Urinary bladder (tissue), 4 donors: ENCODE measurements around the gene DTNBP1. TPM values are rescaled to one million over a fixed set of nuclear protein-coding genes. Genes with fewer than 3 reads are reported as not detected.

Experiments
- DNase-seq: peaks from one replicate; pipeline ENCODE4 v3.0.0-alpha.2; 2015; ENCODE audit errors: extremely low spot score
- H3K27ac ChIP-seq: one replicate; pipeline ENCODE4 v1.5.1; 2013; ENCODE audit warnings: low read depth, mild to moderate bottlenecking, moderate library complexity
- H3K36me3 ChIP-seq: one replicate; pipeline ENCODE4 v1.6.1; 2013; ENCODE audit warnings: mild to moderate bottlenecking, moderate library complexity; ENCODE audit not compliant: insufficient read depth
- H3K4me1 ChIP-seq: one replicate; pipeline ENCODE4 v1.6.1; 2013; ENCODE audit warnings: mild to moderate bottlenecking, moderate library complexity; ENCODE audit not compliant: insufficient read depth
- H3K4me3 ChIP-seq: one replicate; pipeline ENCODE4 v1.5.1; 2013; ENCODE audit warnings: low read depth, low read length
- WGBS: extraction: QIAGEN DNeasy Blood & Tissue Kit; methylation state at CpG from one replicate; pipeline ENCODE4 v1.1.7; 2013; 5-methylcytosine and 5-hydroxymethylcytosine counted together
- polyA plus RNA-seq: library from polyadenylated mRNA; stranded (reverse); fragments of 200-250 nt; gene quantifications from one replicate; pipeline ENCODE4 v1.2.3, GENCODE V29; 2013
- total RNA-seq: library from RNA; depleted of rRNA; stranded (reverse); fragments of >200 nt; gene quantifications from one replicate; pipeline ENCODE4 v1.2.3, GENCODE V29; 2014
- donor health status: healthy with polysubstance abuse.
- donor health status: healthy.

Gene DTNBP1
- total and polyA plus RNA-seq, 2 donors, result 5.0 to 23.3 TPM

GRCh38 chr6:15485936-15486335 is 176.9 kb downstream of the DTNBP1 start:
- Histone ChIP-seq H3K27ac (no peak overlapping the region), H3K4me3 (no peak overlapping the region), H3K4me1 (no peaks in the 10 kb centered on the region), H3K36me3 (no peaks in the 10 kb centered on the region)
- 78% methylated on average over 2 of the region's 2 CpGs for WGBS
- DNase-seq, result no peak

- Histone ChIP-seq H3K4me3 (no peak overlapping the region), H3K36me3 (no peaks in the 10 kb centered on the region), H3K4me1 (no peaks in the 10 kb centered on the region), H3K27ac (no peak overlapping the region)
- 96% methylated on average over 4 of the region's 4 CpGs for WGBS
- no peak for DNase-seq
Measured at GRCh38 chr6:15484821-15485220, 178.0 kb downstream of the DTNBP1 start.

GRCh38 chr6:15484140-15484539 is 178.7 kb downstream of the DTNBP1 start:
- WGBS, result 93% methylated on average over 3 of the region's 3 CpGs
- no peaks in the 10 kb centered on the region for H3K36me3 ChIP-seq
- no peak for DNase-seq
- H3K4me1 ChIP-seq, result no peaks in the 10 kb centered on the region
- H3K27ac ChIP-seq, result no peak overlapping the region
- no peak overlapping the region for H3K4me3 ChIP-seq

- H3K27ac ChIP-seq, result no peak overlapping the region
- H3K4me3 ChIP-seq, result no peak overlapping the region
- H3K4me1 ChIP-seq, result no peaks in the 10 kb centered on the region
- no peak for DNase-seq
- H3K36me3 ChIP-seq, result no peaks in the 10 kb centered on the region
- WGBS, result 95% methylated on average over 1 of the region's 1 CpG
Measured at GRCh38 chr6:15483060-15483459, 179.8 kb downstream of the DTNBP1 start.

GRCh38 chr6:15481390-15482291 is 181.2 kb downstream of the DTNBP1 start:
- Histone ChIP-seq H3K4me1 (no peaks in the 10 kb centered on the region), H3K27ac (no peak overlapping the region), H3K36me3 (no peaks in the 10 kb centered on the region), H3K4me3 (no peak overlapping the region)
- 82% methylated on average over 10 of the region's 10 CpGs for WGBS
- no peak for DNase-seq

- H3K4me3 ChIP-seq, result no peak overlapping the region
- DNase-seq, result no peak
- H3K4me1 ChIP-seq, result no peaks in the 10 kb centered on the region
- H3K36me3 ChIP-seq, result peaks cover under 1% of the 10 kb centered on the region
- WGBS, result 83% methylated on average over 7 of the region's 7 CpGs
- no peak overlapping the region for H3K27ac ChIP-seq
Measured at GRCh38 chr6:15480525-15480924, 182.3 kb downstream of the DTNBP1 start.

GRCh38 chr6:15479761-15480160 is 183.1 kb downstream of the DTNBP1 start:
- Histone ChIP-seq H3K36me3 (peaks cover 2% of the 10 kb centered on the region), H3K4me3 (no peak overlapping the region), H3K27ac (no peak overlapping the region), H3K4me1 (no peaks in the 10 kb centered on the region)
- WGBS, result 74% methylated on average over 5 of the region's 5 CpGs
- no peak for DNase-seq

GRCh38 chr6:15477746-15478145 is 185.1 kb downstream of the DTNBP1 start:
- 55% methylated on average over 5 of the region's 5 CpGs for WGBS
- Histone ChIP-seq H3K36me3 (peaks cover 2% of the 10 kb centered on the region), H3K4me3 (no peak overlapping the region), H3K4me1 (no peaks in the 10 kb centered on the region), H3K27ac (no peak overlapping the region)
- DNase-seq, result no peak

GRCh38 chr6:15476631-15477380 is 186.0 kb downstream of the DTNBP1 start:
- no peak for DNase-seq
- no peak overlapping the region for H3K27ac ChIP-seq
- H3K36me3 ChIP-seq, result peaks cover 2% of the 10 kb centered on the region
- WGBS, result 37% methylated on average over 7 of the region's 7 CpGs
- no peak overlapping the region for H3K4me3 ChIP-seq
- no peaks in the 10 kb centered on the region for H3K4me1 ChIP-seq

GRCh38 chr6:15475872-15476271 is 187.0 kb downstream of the DTNBP1 start:
- DNase-seq, result no peak
- no peak overlapping the region for H3K27ac ChIP-seq
- H3K36me3 ChIP-seq, result peaks cover 2% of the 10 kb centered on the region
- WGBS, result 76% methylated on average over 4 of the region's 4 CpGs
- H3K4me1 ChIP-seq, result no peaks in the 10 kb centered on the region
- H3K4me3 ChIP-seq, result no peak overlapping the region

- Histone ChIP-seq H3K27ac (no peak overlapping the region), H3K4me3 (no peak overlapping the region), H3K36me3 (peaks cover 2% of the 10 kb centered on the region), H3K4me1 (no peaks in the 10 kb centered on the region)
- 77% methylated on average over 6 of the region's 6 CpGs for WGBS
- no peak for DNase-seq
Measured at GRCh38 chr6:15475261-15475660, 187.6 kb downstream of the DTNBP1 start.

GRCh38 chr6:15474196-15474595 is 188.6 kb downstream of the DTNBP1 start:
- Histone ChIP-seq H3K36me3 (peaks cover 2% of the 10 kb centered on the region), H3K27ac (no peak overlapping the region), H3K4me3 (no peak overlapping the region), H3K4me1 (no peaks in the 10 kb centered on the region)
- DNase-seq, result no peak
- 87% methylated on average over 2 of the region's 2 CpGs for WGBS

GRCh38 chr6:15473741-15474161 is 189.1 kb downstream of the DTNBP1 start:
- H3K4me3 ChIP-seq, result no peak overlapping the region
- no peaks in the 10 kb centered on the region for H3K4me1 ChIP-seq
- peaks cover 2% of the 10 kb centered on the region for H3K36me3 ChIP-seq
- WGBS, result 76% methylated on average over 6 of the region's 6 CpGs
- DNase-seq, result no peak
- H3K27ac ChIP-seq, result no peak overlapping the region

GRCh38 chr6:15473174-15473573 is 189.7 kb downstream of the DTNBP1 start:
- Histone ChIP-seq H3K27ac (no peak overlapping the region), H3K36me3 (peaks cover 2% of the 10 kb centered on the region), H3K4me3 (no peak overlapping the region), H3K4me1 (no peaks in the 10 kb centered on the region)
- 80% methylated on average over 7 of the region's 7 CpGs for WGBS
- no peak for DNase-seq
